HepG2 (cell line): ENCODE results near the gene PPP1R18.

Experiments used
- CREB1 ChIP-seq, 2 experiments: fragments of 450-650 bp in 1 of 2; IDR thresholded peaks; 2 replicates each; pipeline ENCODE4 v1.6.1; 2016 to 2017; ENCODE audit warnings: control low read depth in 1 of 2, mild to moderate bottlenecking in 1 of 2, missing compliant biosample characterization in 1 of 2, missing genetic modification characterization in 1 of 2
- FOXK2 ChIP-seq: fragments of 450-650 bp; IDR thresholded peaks from 2 replicates; pipeline ENCODE4 v1.6.1; 2016
- GABPA ChIP-seq, 2 experiments: IDR thresholded peaks; 2 replicates each; pipeline ENCODE4 v1.6.1; 2011 to 2016; ENCODE audit warnings: low read depth in 2 of 2, low read length in 1 of 2, missing biosample characterization in 1 of 2, missing genetic modification characterization in 1 of 2
- HES4 ChIP-seq: sonication (generic); formaldehyde crosslinking; IDR thresholded peaks from 2 replicates; pipeline ENCODE4 v1.9.0; 2021; ENCODE audit warnings: mild to moderate bottlenecking, missing genetic modification reagents, borderline replicate concordance
- KAT8 ChIP-seq: IDR thresholded peaks from 2 replicates; pipeline ENCODE4 v1.6.1; 2016; ENCODE audit warnings: missing genetic modification reagents, missing compliant biosample characterization
- NR2C2 ChIP-seq: sonication (generic); formaldehyde crosslinking; IDR thresholded peaks from 2 replicates; pipeline ENCODE4 v1.4.0; 2020; ENCODE audit warnings: missing genetic modification reagents, mild to moderate bottlenecking, moderate library complexity, borderline replicate concordance
- PHB2 ChIP-seq: fragments of 450-650 bp; IDR thresholded peaks from 2 replicates; pipeline ENCODE4 v1.6.1; 2018; ENCODE audit not compliant: partially characterized antibody
- SMAD1 ChIP-seq: sonication (generic); formaldehyde crosslinking; IDR thresholded peaks from 2 replicates; pipeline ENCODE4 v1.4.0; 2020; ENCODE audit warnings: missing genetic modification reagents, low read depth, mild to moderate bottlenecking, borderline replicate concordance
- SNRNP70 ChIP-seq: fragments of 200-400 bp; formaldehyde crosslinking; IDR thresholded peaks from 2 replicates; pipeline ENCODE4 v1.6.1; 2017; ENCODE audit warnings: mild to moderate bottlenecking, low read depth, low read length, moderate library complexity
- ZNF367 ChIP-seq: sonication (generic); formaldehyde crosslinking; IDR thresholded peaks from 2 replicates; pipeline ENCODE4 v1.4.0; 2020; ENCODE audit warnings: missing genetic modification reagents, borderline replicate concordance
- ZNF878 ChIP-seq: sonication (generic); formaldehyde crosslinking; IDR thresholded peaks from 2 replicates; pipeline ENCODE4 v1.8.1; 2023; ENCODE audit warnings: mild to moderate bottlenecking, missing genetic modification reagents, moderate library complexity
- TF ChIP-seq, protein P1 (sequence below): sonication (generic); formaldehyde crosslinking; IDR thresholded peaks from 2 replicates; pipeline ENCODE4 v1.5.0; 2020; ENCODE audit warnings: mild to moderate bottlenecking, missing genetic modification reagents, moderate library complexity
- TF ChIP-seq, protein P2 (sequence below): sonication (generic); formaldehyde crosslinking; conservative IDR thresholded peaks from 2 replicates; pipeline ENCODE4 v1.4.0; 2020; ENCODE audit warnings: missing genetic modification reagents

DNA sequence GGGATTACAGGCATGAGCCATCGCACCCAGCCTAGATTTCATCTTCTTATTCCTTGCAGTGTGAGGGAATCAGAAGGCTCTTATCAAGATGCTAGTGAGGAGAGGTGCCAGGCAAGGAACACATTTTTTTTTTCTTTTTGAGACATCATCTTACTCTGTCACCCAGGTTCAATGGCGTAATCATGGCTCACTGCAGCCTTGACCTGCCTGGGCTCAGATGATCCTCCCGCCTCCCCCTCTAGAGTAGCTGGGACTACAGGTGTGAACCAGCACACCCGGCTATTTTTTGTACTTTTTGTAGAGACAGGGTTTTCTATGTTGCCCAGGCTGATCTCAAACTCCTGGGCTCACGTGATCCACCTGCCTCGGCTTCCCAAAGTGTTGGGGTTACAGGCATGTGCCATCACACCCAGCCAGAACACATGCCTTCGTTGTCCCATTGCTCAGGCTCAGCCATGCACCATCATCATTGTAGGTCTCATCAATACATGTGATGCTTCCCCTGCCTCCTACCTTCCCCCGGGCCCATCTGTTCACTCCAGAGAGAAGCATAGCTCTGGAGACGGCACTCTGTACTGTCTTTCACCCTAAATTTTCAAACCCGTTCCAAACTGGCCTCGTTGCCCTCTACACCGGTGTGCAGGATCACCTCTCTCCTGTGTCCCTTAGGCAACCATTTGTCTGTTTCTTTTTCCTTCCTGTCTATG, 45.9 kb upstream of the PPP1R18 start:
- TF ChIP-seq, protein P1, sequence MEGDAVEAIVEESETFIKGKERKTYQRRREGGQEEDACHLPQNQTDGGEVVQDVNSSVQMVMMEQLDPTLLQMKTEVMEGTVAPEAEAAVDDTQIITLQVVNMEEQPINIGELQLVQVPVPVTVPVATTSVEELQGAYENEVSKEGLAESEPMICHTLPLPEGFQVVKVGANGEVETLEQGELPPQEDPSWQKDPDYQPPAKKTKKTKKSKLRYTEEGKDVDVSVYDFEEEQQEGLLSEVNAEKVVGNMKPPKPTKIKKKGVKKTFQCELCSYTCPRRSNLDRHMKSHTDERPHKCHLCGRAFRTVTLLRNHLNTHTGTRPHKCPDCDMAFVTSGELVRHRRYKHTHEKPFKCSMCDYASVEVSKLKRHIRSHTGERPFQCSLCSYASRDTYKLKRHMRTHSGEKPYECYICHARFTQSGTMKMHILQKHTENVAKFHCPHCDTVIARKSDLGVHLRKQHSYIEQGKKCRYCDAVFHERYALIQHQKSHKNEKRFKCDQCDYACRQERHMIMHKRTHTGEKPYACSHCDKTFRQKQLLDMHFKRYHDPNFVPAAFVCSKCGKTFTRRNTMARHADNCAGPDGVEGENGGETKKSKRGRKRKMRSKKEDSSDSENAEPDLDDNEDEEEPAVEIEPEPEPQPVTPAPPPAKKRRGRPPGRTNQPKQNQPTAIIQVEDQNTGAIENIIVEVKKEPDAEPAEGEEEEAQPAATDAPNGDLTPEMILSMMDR (CRISPR knock-in tag) = no peak
- TF ChIP-seq ZNF367 (CRISPR knock-in tag) (no peak), NR2C2 (CRISPR knock-in tag) (no peak), SNRNP70 (no peak), HES4 (CRISPR knock-in tag) (no peak), GABPA (IDR thresholded peaks at IDR 0.05; ENCODE audit: low read depth, low read length) (no peak), GABPA (CRISPR knock-in tag; IDR thresholded peaks at IDR 0.05; ENCODE audit: low read depth) (no peak), PHB2 (no peak), SMAD1 (CRISPR knock-in tag) (no peak), KAT8 (CRISPR knock-in tag) (no peak), FOXK2 (no peak), ZNF878 (CRISPR knock-in tag) (no peak), CREB1 (IDR thresholded peaks at IDR 0.05) (no peak), CREB1 (CRISPR knock-in tag; IDR thresholded peaks at IDR 0.05) (no peak)
- TF ChIP-seq, protein P2, sequence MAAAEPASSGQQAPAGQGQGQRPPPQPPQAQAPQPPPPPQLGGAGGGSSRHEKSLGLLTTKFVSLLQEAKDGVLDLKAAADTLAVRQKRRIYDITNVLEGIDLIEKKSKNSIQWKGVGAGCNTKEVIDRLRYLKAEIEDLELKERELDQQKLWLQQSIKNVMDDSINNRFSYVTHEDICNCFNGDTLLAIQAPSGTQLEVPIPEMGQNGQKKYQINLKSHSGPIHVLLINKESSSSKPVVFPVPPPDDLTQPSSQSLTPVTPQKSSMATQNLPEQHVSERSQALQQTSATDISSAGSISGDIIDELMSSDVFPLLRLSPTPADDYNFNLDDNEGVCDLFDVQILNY = no peak
